Upper lobe of right lung (tissue), 1 donor: ENCODE measurements around the gene CTNNBL1. TPM values are rescaled to one million over a fixed set of nuclear protein-coding genes. Genes with fewer than 3 reads are reported as not detected.
A peak's percentile ranks its signal among the peaks of the same experiment; 100 is the strongest.

Source experiments
- ATAC-seq: fragments of 200-7000 bp; cut with Tn5 transposase; one replicate; pipeline ENCODE4 v1.9.1; 2020; ENCODE audit warnings: mild to moderate bottlenecking, moderate library complexity
- DNase-seq: peaks from one replicate; pipeline ENCODE4 v3.0.0-alpha.2; 2020
- H3K27ac ChIP-seq: fragments of 200-600 bp; one replicate; pipeline ENCODE4 v1.8.0; 2022
- H3K27me3 ChIP-seq: fragments of 200-600 bp; one replicate; pipeline ENCODE4 v1.8.0; 2022; ENCODE audit warnings: mild to moderate bottlenecking
- H3K36me3 ChIP-seq: fragments of 200-600 bp; one replicate; pipeline ENCODE4 v1.8.0; 2022
- H3K4me1 ChIP-seq: fragments of 200-600 bp; one replicate; pipeline ENCODE4 v1.8.0; 2022
- H3K4me3 ChIP-seq: fragments of 200-600 bp; one replicate; pipeline ENCODE4 v1.8.0; 2022; ENCODE audit warnings: mild to moderate bottlenecking
- H3K9me3 ChIP-seq: fragments of 200-600 bp; one replicate; pipeline ENCODE4 v1.8.0; 2022
- intact Hi-C: fragments of 100-400 bp; cut with DNase I; formaldehyde crosslinking; loops from one replicate; pipeline ENCODE4 v1.11.0; 2022
- total RNA-seq: library from RNA; stranded (reverse); fragmentation: NEBNext Ultra II Directional; extraction: Animal tissue kit (Norgen Biotek cat#: 25700); gene quantifications from one replicate; pipeline ENCODE4 v1.2.1, GENCODE V29; 2021
- TF ChIP-seq, protein P1 (sequence below): fragments of 200-600 bp; IDR thresholded peaks from one replicate; pipeline ENCODE4 v1.8.0; 2022; ENCODE audit warnings: antibody characterized with exemption
- donor health status: DM: no; HTN: yes; CAD: no; lungs with severe emphysema.

Gene CTNNBL1
- total RNA-seq, 1 donor from 2014 or later: 52.8 TPM

DNA sequence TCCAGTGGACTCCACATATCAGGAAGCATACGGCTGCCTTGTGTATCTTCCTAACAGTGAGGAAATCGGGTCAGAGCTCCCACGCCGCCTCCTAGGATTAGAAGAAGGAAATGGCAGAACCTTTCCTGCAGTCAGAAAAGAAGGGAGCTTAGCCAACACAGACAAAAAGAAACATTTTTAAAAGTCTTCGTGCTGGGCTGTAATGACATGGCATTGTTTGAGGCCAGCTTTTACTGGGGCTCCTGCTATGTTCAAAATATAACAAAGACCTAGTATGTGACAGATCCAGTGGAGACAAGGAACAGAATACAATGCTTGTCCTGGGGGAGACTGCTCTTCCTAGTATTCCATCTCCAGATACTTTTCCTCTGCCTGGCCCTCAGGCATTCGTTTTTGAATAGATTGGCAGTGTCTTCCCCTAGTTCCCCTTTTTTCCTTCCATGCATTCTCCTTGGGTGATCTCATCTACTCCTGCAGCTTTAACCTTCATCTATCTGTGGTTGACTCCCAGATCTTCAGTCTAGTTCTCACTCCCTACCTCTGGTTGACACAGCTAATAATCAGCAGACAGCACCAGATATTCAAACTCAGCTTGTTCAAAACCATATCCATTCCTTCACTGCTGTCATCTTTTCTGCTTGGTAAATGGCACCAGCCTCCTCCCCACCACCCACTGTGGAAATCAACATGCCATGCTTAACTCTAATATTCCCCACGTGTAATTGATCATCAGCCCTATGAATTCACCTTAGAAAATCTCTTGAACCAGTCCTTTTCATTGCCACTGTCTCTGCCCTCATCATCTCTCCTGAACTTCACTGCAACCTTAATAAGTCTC is 114.6 kb downstream of the CTNNBL1 start:
- peaks cover 16% of the 10 kb centered on the region for H3K36me3 ChIP-seq
- no peak overlapping the region for H3K4me3 ChIP-seq
- H3K27me3 ChIP-seq: no peaks in the 10 kb centered on the region
- DNase-seq: no peak
- H3K4me1 ChIP-seq: no peaks in the 10 kb centered on the region
- intact Hi-C loops: no loop called here
- H3K27ac ChIP-seq: no peak overlapping the region
- H3K9me3 ChIP-seq: no peaks in the 10 kb centered on the region
- peak; percentile 18 for ATAC-seq
- TF ChIP-seq, protein P1, sequence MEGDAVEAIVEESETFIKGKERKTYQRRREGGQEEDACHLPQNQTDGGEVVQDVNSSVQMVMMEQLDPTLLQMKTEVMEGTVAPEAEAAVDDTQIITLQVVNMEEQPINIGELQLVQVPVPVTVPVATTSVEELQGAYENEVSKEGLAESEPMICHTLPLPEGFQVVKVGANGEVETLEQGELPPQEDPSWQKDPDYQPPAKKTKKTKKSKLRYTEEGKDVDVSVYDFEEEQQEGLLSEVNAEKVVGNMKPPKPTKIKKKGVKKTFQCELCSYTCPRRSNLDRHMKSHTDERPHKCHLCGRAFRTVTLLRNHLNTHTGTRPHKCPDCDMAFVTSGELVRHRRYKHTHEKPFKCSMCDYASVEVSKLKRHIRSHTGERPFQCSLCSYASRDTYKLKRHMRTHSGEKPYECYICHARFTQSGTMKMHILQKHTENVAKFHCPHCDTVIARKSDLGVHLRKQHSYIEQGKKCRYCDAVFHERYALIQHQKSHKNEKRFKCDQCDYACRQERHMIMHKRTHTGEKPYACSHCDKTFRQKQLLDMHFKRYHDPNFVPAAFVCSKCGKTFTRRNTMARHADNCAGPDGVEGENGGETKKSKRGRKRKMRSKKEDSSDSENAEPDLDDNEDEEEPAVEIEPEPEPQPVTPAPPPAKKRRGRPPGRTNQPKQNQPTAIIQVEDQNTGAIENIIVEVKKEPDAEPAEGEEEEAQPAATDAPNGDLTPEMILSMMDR: no peak

DNA sequence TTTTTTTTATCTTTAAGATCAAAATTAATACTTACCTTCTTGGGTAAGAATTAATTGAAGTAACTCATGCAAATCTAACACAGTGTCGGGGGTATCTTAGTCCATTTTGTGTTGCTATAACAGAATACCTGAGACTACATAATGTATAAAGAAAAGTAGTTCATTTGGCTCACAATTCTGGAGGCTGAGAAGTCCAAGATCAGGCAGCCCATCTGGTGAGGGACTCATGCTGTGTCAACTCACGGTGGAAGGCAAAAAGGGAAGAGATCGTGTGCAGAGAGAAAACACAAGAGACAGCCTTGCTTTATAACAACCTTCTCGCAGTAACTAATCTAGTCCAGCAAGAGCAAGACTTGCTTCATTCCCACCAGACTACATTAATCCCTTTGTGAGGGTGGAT is 116.2 kb downstream of the CTNNBL1 start:
- DNase-seq (no peak), ATAC-seq (no peak)
- Histone ChIP-seq H3K9me3 (no peaks in the 10 kb centered on the region), H3K27ac (no peak overlapping the region), H3K4me3 (no peak overlapping the region), H3K27me3 (no peaks in the 10 kb centered on the region), H3K36me3 (peaks cover 3% of the 10 kb centered on the region), H3K4me1 (no peaks in the 10 kb centered on the region)
- intact Hi-C loops: no loop called here
- TF ChIP-seq, protein P1: no peak

DNA sequence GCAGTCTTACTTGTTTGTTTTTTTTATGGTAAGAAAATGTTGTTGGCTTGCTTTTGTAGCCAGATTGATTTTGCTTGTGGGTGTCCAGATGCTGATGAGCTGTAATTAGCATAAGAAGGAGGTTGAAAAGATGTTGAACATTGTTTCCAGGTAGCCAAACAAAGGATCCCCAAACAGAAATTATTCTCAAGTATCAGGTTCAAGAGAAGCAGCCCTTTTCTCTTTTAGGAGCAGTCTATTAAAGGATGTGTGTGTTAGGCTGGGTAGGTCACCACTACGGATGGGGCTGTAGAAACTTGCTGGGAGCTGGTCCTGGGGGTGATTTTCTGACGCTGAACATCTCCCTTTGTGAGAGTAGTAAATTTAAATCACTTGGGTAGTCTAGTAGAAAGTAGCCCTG is 122.2 kb downstream of the CTNNBL1 start:
- Histone ChIP-seq H3K4me3 (no peak overlapping the region), H3K9me3 (no peaks in the 10 kb centered on the region), H3K4me1 (no peaks in the 10 kb centered on the region), H3K27ac (no peak overlapping the region), H3K27me3 (no peaks in the 10 kb centered on the region), H3K36me3 (no peaks in the 10 kb centered on the region)
- TF ChIP-seq, protein P1: no peak
- ATAC-seq (no peak), DNase-seq (no peak)
- intact Hi-C loops: no loop called here

DNA sequence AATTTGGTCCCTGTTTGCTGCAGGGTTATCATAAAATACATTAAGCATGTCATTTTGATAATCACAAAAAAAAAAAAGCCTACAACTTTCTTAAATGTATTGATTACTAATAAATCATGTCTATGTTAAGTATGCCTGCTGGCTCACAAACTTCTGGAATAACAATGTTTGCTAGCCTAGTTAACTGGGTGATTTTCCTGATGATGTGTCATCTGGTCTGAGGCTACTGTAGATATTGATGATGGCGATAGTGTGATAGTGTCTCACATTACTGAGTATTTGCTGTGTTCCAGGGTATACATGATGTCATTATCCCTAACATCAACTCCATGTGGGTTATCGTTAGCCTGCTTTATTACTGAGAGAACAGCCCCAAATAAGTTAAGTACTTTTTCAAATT is 122.9 kb downstream of the CTNNBL1 start:
- no peaks in the 10 kb centered on the region for H3K9me3 ChIP-seq
- H3K4me3 ChIP-seq: no peak overlapping the region
- H3K27me3 ChIP-seq: no peaks in the 10 kb centered on the region
- DNase-seq: no peak
- TF ChIP-seq, protein P1: no peak
- intact Hi-C loops: no loop called here
- ATAC-seq: no peak
- no peaks in the 10 kb centered on the region for H3K4me1 ChIP-seq
- no peak overlapping the region for H3K27ac ChIP-seq
- no peaks in the 10 kb centered on the region for H3K36me3 ChIP-seq

DNA sequence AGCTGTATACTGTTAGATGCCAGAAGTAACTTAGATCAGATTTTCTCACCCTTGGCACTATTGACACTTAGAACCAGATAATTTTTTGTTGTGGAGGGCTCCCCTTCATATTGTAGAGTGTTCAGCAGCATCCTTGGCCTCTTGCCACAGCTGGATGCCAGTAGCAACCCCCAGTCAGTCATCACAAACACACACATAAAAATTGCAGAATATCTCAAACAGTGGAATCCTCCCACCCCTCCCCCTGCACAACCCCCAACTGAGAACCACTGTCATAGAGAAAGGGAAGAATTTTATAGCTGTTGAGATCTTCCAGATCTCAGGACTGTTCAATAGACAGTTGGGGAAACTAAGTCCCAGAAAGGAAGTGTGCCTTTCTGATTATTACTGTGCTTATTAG is 127.9 kb downstream of the CTNNBL1 start:
- Histone ChIP-seq H3K27me3 (no peaks in the 10 kb centered on the region), H3K9me3 (no peaks in the 10 kb centered on the region), H3K36me3 (no peaks in the 10 kb centered on the region), H3K4me1 (no peaks in the 10 kb centered on the region), H3K27ac (no peak overlapping the region), H3K4me3 (no peak overlapping the region)
- TF ChIP-seq, protein P1: no peak
- DNase-seq (no peak), ATAC-seq (no peak)
- intact Hi-C loops: no loop called here
